Left hindlimb (tissue), 1 donor: ENCODE data around the gene C4A.
"Not testable (repeated sequence)": the region's sequence is repeated elsewhere in the genome, so short reads cannot be mapped to it uniquely, and the experiment has no call there.

ENCODE experiments used
- DNase-seq: peaks from one replicate; pipeline ENCODE4 v3.0.0-alpha.2; 2018

Gene C4A

GRCh38 chr6:31980998-31981397, 859 bp upstream of the C4A start:
- DNase-seq: not testable (repeated sequence)

GRCh38 chr6:31989363-31989762, 7.5 kb downstream of the C4A start:
- DNase-seq: not testable (repeated sequence)

GRCh38 chr6:31994421-31994820, 12.6 kb downstream of the C4A start:
- DNase-seq: not testable (repeated sequence)

GRCh38 chr6:31996385-31996784, 14.5 kb downstream of the C4A start:
- DNase-seq: peak; percentile 18

- DNase-seq: not testable (repeated sequence)
These were observed 20.9 kb downstream of the C4A start for GRCh38 chr6:32002546-32003268.

- not testable (repeated sequence) for DNase-seq
These were observed 21.4 kb downstream of the C4A start for GRCh38 chr6:32003301-32003700.

GRCh38 chr6:32004393-32004792, 22.5 kb downstream of the C4A start:
- not testable (repeated sequence) for DNase-seq

- not testable (repeated sequence) for DNase-seq
These were observed 23.1 kb downstream of the C4A start for GRCh38 chr6:32004864-32005537.

- DNase-seq: peak; percentile 10
These were observed 23.7 kb downstream of the C4A start for GRCh38 chr6:32005538-32005880.

GRCh38 chr6:32005991-32006529, 24.2 kb downstream of the C4A start:
- peak; percentile 6 for DNase-seq

- peak; percentile 16 for DNase-seq
These were observed 25.2 kb downstream of the C4A start for GRCh38 chr6:32007086-32007485.

- DNase-seq: not testable (repeated sequence)
These were observed 26.2 kb downstream of the C4A start for GRCh38 chr6:32008037-32008436.

GRCh38 chr6:32008616-32009015, 26.8 kb downstream of the C4A start:
- not testable (repeated sequence) for DNase-seq

- DNase-seq: not testable (repeated sequence)
These were observed 27.7 kb downstream of the C4A start for GRCh38 chr6:32009537-32009936.

GRCh38 chr6:32010856-32011530, 29.1 kb downstream of the C4A start:
- DNase-seq: peak; percentile 29

- DNase-seq: peak; percentile 6
These were observed 31.2 kb downstream of the C4A start for GRCh38 chr6:32012941-32013617.

GRCh38 chr6:32013738-32014137, 31.9 kb downstream of the C4A start:
- DNase-seq: not testable (repeated sequence)

GRCh38 chr6:32014547-32014946, 32.7 kb downstream of the C4A start, which contains the start of gene C4B:
C4B (plus strand) TSS chr6:32014795; CDS start chr6:32014846, 51 bp downstream.
- not testable (repeated sequence) for DNase-seq

- not testable (repeated sequence) for DNase-seq
These were observed 40.2 kb downstream of the C4A start for GRCh38 chr6:32022100-32022499.

- DNase-seq: not testable (repeated sequence)
These were observed 46.8 kb downstream of the C4A start for GRCh38 chr6:32028631-32029030.

- DNase-seq: not testable (repeated sequence)
These were observed 47.7 kb downstream of the C4A start for GRCh38 chr6:32029553-32029952.

- DNase-seq: not testable (repeated sequence)
These were observed 53.6 kb downstream of the C4A start for GRCh38 chr6:32035283-32036013.
